Left colon (tissue), 2 donors: ENCODE measurements around the gene KLB. TPM values are rescaled to one million over a fixed set of nuclear protein-coding genes. Genes with fewer than 3 reads are reported as not detected.
A peak's percentile ranks its signal among the peaks of the same experiment; 100 is the strongest.
"Not testable (repeated sequence)": the region's sequence is repeated elsewhere in the genome, so short reads cannot be mapped to it uniquely, and the experiment has no call there.

Source experiments
- ATAC-seq: fragments of 200-7000 bp; cut with Tn5 transposase; one replicate; pipeline ENCODE4 v1.9.1; 2020; ENCODE audit warnings: mild to moderate bottlenecking, moderate library complexity
- DNase-seq, 2 donors: peaks; one replicate each; pipeline ENCODE4 v3.0.0-alpha.2; 2020
- intact Hi-C, 2 donors: fragments of 100-400 bp; cut with DNase I in 1 of 2; cut with micrococcal nuclease in 1 of 2; formaldehyde crosslinking; loops; one replicate each; pipeline versions ENCODE4 v1.11.2 to v1.14.0; 2022; cut with DNase I, micrococcal nuclease
- total RNA-seq, 2 donors: library from RNA; stranded (reverse); fragmentation: NEBNext Ultra II Directional; extraction: Animal tissue kit (Norgen Biotek cat#: 25700); gene quantifications; one replicate each; pipeline ENCODE4 v1.2.1, GENCODE V29; 2021
- donor health status: DM: no; HTN: no; CAD: no.
- donor health status: DM: yes; HTN: yes; CAD: no.

KLB gene
- total RNA-seq, 2 donors from 2014 or later, result 0.64 to 2.3 TPM

- ATAC-seq (no peak), DNase-seq (no peak)
- intact Hi-C loops, result no loop called here
These were observed 9.1 kb downstream of the KLB start for GRCh38 chr4:39415678-39416283.

GRCh38 chr4:39422247-39422646 is 15.5 kb downstream of the KLB start:
- ATAC-seq, result no peak
- intact Hi-C loops, result no loop called here
- no peak for DNase-seq

GRCh38 chr4:39425297-39425696 is 18.6 kb downstream of the KLB start:
- intact Hi-C loops, ATAC-seq, DNase-seq: not testable (repeated sequence)

- ATAC-seq, result no peak
- DNase-seq, result no peak
- intact Hi-C loops, result no loop called here
These were observed 20.0 kb downstream of the KLB start for GRCh38 chr4:39426728-39427127.

GRCh38 chr4:39427520-39428114 is 20.9 kb downstream of the KLB start:
- intact Hi-C loops, result no loop called here
- ATAC-seq, result no peak
- DNase-seq, result no peak

- intact Hi-C loops, result no loop called here
- no peak for DNase-seq
- no peak for ATAC-seq
These were observed 23.0 kb downstream of the KLB start for GRCh38 chr4:39429476-39430334.

GRCh38 chr4:39433878-39434492 is 27.3 kb downstream of the KLB start:
- intact Hi-C loops, result no loop called here
- DNase-seq (no peak), ATAC-seq (no peak)

GRCh38 chr4:39435659-39436563 is 29.2 kb downstream of the KLB start:
- ATAC-seq, result no peak

GRCh38 chr4:39441593-39441992 is 34.9 kb downstream of the KLB start:
- ATAC-seq, result no peak
- DNase-seq, result no peak
- intact Hi-C loops, result no loop called here

More at GRCh38 chr4:39435659-39436563, 29.2 kb downstream of the KLB start:
- intact Hi-C loops, result no loop called here
- no peak for DNase-seq

GRCh38 chr4:39442998-39443397 is 36.3 kb downstream of the KLB start:
- ATAC-seq (no peak), DNase-seq (no peak)
- intact Hi-C loops, result no loop called here

- DNase-seq (no peak), ATAC-seq (no peak)
- intact Hi-C loops, result no loop called here
These were observed 39.7 kb downstream of the KLB start for GRCh38 chr4:39446483-39446841.

- peak; percentile 93 for ATAC-seq
These were observed 40.3 kb downstream of the KLB start for GRCh38 chr4:39446842-39447573.

GRCh38 chr4:39450618-39451017 is 43.9 kb downstream of the KLB start:
- ATAC-seq (no peak), DNase-seq (no peak)
- intact Hi-C loops, result no loop called here

More at GRCh38 chr4:39446842-39447573, 40.3 kb downstream of the KLB start:
- intact Hi-C loops, result no loop called here
- peak; percentile 75 to 88 for DNase-seq

GRCh38 chr4:39451423-39452023 is 44.8 kb downstream of the KLB start:
- ATAC-seq (no peak), DNase-seq (no peak)
- intact Hi-C loops, result no loop called here

- intact Hi-C loops, result no loop called here
- no peak for ATAC-seq
- DNase-seq, result no peak
These were observed 45.6 kb downstream of the KLB start for GRCh38 chr4:39452153-39452859.

- ATAC-seq, result no peak
- DNase-seq, result no peak
- intact Hi-C loops, result no loop called here
These were observed 46.3 kb downstream of the KLB start for GRCh38 chr4:39452860-39453587.
